GM20000 (cell line): ENCODE measurements around the gene VSIG2.

Source experiments
- DNase-seq: peaks from one replicate; pipeline ENCODE4 v3.0.0; 2012; ENCODE audit warnings: low spot score
- CTCF ChIP-seq: IDR thresholded peaks from 2 replicates; pipeline ENCODE4 v1.5.1; 2012; ENCODE audit warnings: mild to moderate bottlenecking, control low read depth; ENCODE audit errors: extremely low read depth, missing control alignments

Gene VSIG2

GRCh38 chr11:124727474-124727873, 24.6 kb downstream of the VSIG2 start:
- TF ChIP-seq CTCF = no peak
- DNase-seq = no peak

DNA sequence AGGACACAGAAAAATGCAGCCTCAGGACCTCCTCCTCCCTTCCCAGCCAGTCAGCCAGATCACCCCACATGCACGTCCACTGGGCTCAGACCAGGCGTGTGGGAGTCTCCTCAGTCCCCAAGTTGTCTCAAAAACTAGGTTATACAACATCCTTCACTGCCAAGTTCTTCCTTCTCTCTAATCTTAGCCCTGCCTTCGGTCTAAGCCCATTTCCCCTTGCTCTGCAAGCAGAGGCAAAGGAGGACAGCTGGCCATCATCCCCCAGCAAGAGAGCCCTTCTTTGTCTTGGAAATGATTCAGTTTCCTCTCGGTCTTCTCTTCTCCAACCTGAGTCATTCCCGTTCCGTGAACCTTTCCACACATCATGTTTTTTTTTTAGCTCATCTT, 26.3 kb downstream of the VSIG2 start:
- no peak for TF ChIP-seq CTCF
- no peak for DNase-seq

DNA sequence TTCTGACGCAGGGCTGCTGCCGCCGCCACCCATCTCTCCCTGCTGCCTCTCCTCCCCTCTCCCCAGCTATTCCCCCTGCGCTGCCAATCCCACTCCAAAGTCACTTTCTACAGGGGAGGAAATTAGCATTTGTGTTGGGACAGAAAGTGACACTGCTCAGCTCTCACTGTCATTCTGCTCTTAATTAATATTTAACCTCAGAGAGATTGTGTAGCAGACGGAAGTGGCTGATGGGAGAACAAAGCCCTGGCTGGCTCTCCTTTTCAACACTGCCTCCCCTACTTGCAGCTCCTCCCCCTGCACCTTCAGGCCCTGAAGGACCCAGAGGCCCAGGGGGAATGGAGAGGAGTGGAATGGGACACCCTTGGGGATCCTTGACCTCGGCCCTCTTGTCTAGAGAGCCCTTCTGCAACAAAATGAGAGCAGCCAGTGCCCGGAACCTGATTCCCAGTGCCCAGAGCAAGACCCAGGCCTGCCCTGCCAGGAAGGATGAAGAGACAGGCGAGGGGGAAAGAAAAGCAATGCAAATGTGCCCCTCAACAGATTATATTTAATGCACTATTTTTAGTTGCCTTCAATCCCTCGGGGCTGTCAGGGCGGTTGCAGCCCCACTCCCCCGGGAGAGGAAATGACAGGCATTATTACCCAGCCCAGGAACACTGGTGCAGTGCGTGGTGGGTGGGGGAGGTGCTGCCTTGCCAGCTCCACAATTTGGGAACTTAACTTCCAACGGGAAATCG, 26.9 kb downstream of the VSIG2 start:
- DNase-seq = peak; percentile 82
- no peak for TF ChIP-seq CTCF

DNA sequence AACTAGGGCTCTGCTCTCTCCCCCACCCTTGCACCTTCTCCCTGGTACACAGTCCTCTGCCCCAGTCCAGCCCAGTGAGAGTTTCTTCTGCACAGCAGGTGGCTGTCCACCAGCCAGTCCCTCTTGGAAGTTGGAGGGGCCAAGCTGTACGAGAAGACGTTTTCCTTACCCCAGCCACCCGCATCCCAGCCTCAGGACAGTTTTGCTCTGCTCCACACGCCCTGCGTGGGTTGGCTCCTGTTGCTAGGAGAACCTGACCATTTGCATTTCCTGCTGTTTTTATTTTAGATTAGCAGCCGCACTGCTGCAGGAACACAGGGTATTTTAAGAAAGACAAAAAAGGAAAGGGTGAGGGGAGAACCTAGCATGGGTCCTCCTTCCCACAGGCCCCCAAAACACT, 29.9 kb downstream of the VSIG2 start:
- TF ChIP-seq CTCF = no peak

DNA sequence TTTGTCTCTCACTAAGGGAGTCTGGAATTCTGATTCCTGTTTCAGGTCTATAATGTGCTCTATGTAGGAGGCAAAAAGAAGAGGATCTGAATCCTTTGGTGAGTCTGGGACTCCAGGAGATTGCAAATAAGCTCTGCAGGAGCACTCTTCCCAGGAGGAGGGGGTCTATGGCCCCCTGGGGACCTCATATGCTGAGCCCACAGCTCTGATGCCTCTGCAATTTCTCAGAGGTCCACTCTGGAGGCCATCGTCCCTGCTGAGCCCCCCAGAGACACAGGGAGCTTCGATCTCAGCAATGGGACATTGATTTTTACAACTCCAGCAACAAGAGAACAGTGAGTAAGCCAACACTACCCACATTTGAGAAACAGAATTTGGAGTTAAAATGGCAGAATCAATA, 32.5 kb downstream of the VSIG2 start:
- no peak for TF ChIP-seq CTCF
- no peak for DNase-seq

More for the DNA sequence above, 29.9 kb downstream of the VSIG2 start:
- DNase-seq = no peak

- TF ChIP-seq CTCF = no peak
- no peak for DNase-seq
These were observed 33.3 kb downstream of the VSIG2 start for GRCh38 chr11:124718801-124719200.

GRCh38 chr11:124717786-124718651, 34.0 kb downstream of the VSIG2 start:
- TF ChIP-seq CTCF = no peak
- no peak for DNase-seq
